HPDE6-E6E7 (cell line): ENCODE results near the gene GJC2.

ENCODE experiments used
- DNase-seq: peaks from one replicate; pipeline ENCODE4 v3.0.0; 2011; ENCODE audit warnings: missing footprints; ENCODE audit errors: extremely low spot score

GJC2 gene

DNA sequence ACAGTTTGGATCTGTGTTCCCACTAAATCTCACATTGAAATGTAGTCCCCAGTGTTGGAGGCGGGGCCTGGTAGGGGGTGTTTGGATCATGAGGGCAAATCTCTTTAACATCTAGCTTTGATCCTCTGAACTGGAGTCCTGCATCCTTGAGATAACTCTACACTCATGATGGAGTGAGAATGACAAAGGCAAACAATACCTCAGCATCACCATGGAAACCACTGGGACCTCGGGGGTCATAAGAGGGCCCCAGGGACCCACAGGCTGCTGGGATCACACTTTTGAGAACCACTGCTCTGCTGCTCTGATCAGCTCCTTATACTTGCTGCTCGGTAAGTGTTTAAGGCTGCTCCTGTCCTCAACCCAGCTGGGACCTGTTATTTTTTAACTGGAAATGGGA lies 44.7 kb downstream of the GJC2 start:
- no peak for DNase-seq

- DNase-seq, result no peak
These were observed 45.4 kb downstream of the GJC2 start for GRCh38 chr1:228194921-228195812.

GRCh38 chr1:228197555-228198147 lies 47.9 kb downstream of the GJC2 start:
- no peak for DNase-seq

- DNase-seq, result no peak
These were observed 49.4 kb downstream of the GJC2 start for GRCh38 chr1:228198977-228199590.

DNA sequence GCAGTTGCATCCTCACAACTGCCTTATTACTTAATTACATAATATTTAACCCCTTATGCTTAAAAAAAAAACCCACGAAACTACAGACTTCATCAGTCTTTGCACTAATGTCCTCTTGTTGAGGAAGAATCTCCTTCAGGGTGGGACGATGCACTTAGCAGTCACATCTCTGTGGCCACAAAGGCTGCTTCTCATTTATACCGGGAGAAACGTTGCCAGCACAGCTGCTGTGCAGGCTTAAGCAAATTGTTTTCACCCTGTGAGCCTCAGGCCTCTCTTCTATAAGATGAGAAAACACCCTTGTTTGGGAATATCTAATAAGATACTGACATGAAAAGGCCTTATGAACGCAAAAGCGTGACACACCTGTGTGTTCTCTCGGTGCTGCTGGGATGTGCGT lies 55.2 kb downstream of the GJC2 start:
- no peak for DNase-seq

GRCh38 chr1:228205526-228206436 lies 56.1 kb downstream of the GJC2 start:
- no peak for DNase-seq

- no peak for DNase-seq
These were observed 57.0 kb downstream of the GJC2 start for GRCh38 chr1:228206582-228207351.

- DNase-seq, result no peak
These were observed 57.7 kb downstream of the GJC2 start for GRCh38 chr1:228207381-228207810.

DNA sequence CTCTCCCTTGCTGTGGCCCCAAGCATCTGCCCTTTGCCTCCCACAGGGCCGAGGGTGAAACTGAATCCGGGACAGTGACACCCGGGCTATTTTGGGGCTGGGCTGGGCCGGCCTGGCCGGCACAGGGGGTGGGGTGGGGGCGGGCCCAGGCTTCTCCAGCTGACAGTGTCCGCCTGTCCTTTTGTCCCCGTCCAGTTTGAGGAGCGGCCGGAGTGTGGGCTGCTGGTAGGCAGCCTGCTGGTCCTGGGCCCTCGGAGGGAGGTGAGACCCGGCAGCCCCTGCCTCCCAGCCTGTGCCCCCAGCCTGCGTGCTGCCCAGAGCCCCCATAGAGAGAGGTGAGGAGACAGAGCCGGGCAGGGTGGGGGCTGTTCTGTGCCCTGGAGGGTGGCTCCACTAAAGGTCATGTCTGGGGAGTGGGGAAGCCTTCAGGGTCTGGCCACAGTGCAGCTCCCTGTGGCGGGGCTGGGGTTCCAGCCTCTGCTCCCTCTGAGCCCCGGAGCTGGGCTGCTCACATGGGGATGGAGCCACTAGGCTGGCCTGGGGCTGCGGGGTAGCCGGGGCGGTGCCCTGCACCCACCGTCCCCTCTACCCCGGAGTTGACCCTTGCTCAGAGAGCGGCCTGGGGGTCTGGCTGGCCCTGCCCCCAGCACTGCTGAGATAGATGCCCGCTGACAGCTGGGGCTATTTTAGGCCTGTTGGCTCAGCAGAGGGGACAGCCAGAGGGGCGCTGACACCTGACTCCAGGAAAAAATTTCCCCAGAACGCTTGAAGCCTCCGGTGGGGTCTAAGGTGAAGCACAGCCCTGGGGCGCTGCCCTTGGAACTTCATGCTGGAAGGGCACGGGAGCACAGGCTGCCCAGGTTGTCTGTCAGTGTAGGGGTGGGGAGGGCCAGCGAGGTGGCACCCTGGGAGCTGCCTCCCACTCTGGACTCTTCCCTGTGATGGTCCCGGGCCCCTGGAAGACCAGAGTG lies 58.4 kb downstream of the GJC2 start, which contains the start of gene OBSCN:
OBSCN (plus strand) TSS at position 194 of the 971 bp plus-strand sequence. CDS start 3,740 bp downstream, outside the sequence.
- no peak for DNase-seq

GRCh38 chr1:228208831-228209551 lies 59.3 kb downstream of the GJC2 start:
- no peak for DNase-seq
